Right ventricle myocardium inferior (tissue), 1 donor: ENCODE results near the gene SHC1. TPM values are rescaled to one million over a fixed set of nuclear protein-coding genes. Genes with fewer than 3 reads are reported as not detected.

Experiments used
- ATAC-seq: fragments of 200-7000 bp; cut with Tn5 transposase; one replicate; pipeline ENCODE4 v1.9.1; 2020; ENCODE audit warnings: mild to moderate bottlenecking, moderate library complexity
- DNase-seq: peaks from one replicate; pipeline ENCODE4 v3.0.0; 2021; ENCODE audit errors: missing footprints
- intact Hi-C: fragments of 100-400 bp; cut with DNase I; formaldehyde crosslinking; loops from one replicate; pipeline ENCODE4 v1.11.0; 2022
- total RNA-seq: library from RNA; stranded (reverse); fragmentation: NEBNext Ultra II Directional; extraction: Animal tissue kit (Norgen Biotek cat#: 25700); gene quantifications from one replicate; pipeline ENCODE4 v1.2.1, GENCODE V29; 2021
- donor health status: DM: no; HTN: yes; CAD: no; lungs with severe emphysema.

The SHC1 gene
- total RNA-seq, 1 donor from 2014 or later = 60.4 TPM

GRCh38 chr1:154953611-154954038 lies 16.9 kb downstream of the SHC1 start:
- DNase-seq = peak; percentile 37
- intact Hi-C loops = no loop called here
- no peak for ATAC-seq

- DNase-seq (no peak), ATAC-seq (no peak)
- intact Hi-C loops = no loop called here
These were observed 17.9 kb downstream of the SHC1 start for GRCh38 chr1:154952664-154953063.

GRCh38 chr1:154951901-154952657 lies 18.5 kb downstream of the SHC1 start:
- DNase-seq = peak; percentile 66
- no peak for ATAC-seq
- intact Hi-C loops = no loop called here

- intact Hi-C loops = no loop called here
- ATAC-seq (no peak), DNase-seq (no peak)
These were observed 22.5 kb downstream of the SHC1 start for GRCh38 chr1:154948079-154948478.

GRCh38 chr1:154945962-154946850 lies 24.3 kb downstream of the SHC1 start:
- ATAC-seq = no peak
- no peak for DNase-seq
- intact Hi-C loops = no loop called here

GRCh38 chr1:154945160-154945961 lies 25.2 kb downstream of the SHC1 start:
- ATAC-seq = no peak
- intact Hi-C loops = no loop called here

GRCh38 chr1:154944401-154945159 lies 26.0 kb downstream of the SHC1 start:
- no peak for DNase-seq
- intact Hi-C loops = no loop called here
- no peak for ATAC-seq

More at GRCh38 chr1:154945160-154945961, 25.2 kb downstream of the SHC1 start:
- DNase-seq = no peak

- ATAC-seq (peak; percentile 54), DNase-seq (no peak)
- intact Hi-C loops = no loop called here
These were observed 26.7 kb downstream of the SHC1 start for GRCh38 chr1:154943649-154944400.

- intact Hi-C loops = no loop called here
- DNase-seq (no peak), ATAC-seq (no peak)
These were observed 29.1 kb downstream of the SHC1 start for GRCh38 chr1:154941333-154942013.

GRCh38 chr1:154940651-154941194 lies 29.8 kb downstream of the SHC1 start:
- no peak for DNase-seq
- intact Hi-C loops = no loop called here

GRCh38 chr1:154940213-154940560 lies 30.4 kb downstream of the SHC1 start:
- DNase-seq (no peak), ATAC-seq (no peak)
- intact Hi-C loops = no loop called here

More at GRCh38 chr1:154940651-154941194, 29.8 kb downstream of the SHC1 start:
- ATAC-seq = no peak

- intact Hi-C loops = no loop called here
- no peak for ATAC-seq
- DNase-seq = no peak
These were observed 31.7 kb downstream of the SHC1 start for GRCh38 chr1:154938604-154939399.

- no peak for DNase-seq
- no peak for ATAC-seq
- intact Hi-C loops = loop anchor here (2.0 kb wide), 4 partner anchors 27 to 379 kb away; partner anchors contain the start of genes SHC1 and UBE2Q1
These were observed 32.6 kb downstream of the SHC1 start for GRCh38 chr1:154937988-154938386.

GRCh38 chr1:154937085-154937987 lies 33.2 kb downstream of the SHC1 start:
- ATAC-seq = peak; percentile 89
- intact Hi-C loops = loop anchor here (2.0 kb wide), 4 partner anchors 27 to 379 kb away; partner anchors contain the start of genes SHC1 and UBE2Q1
- DNase-seq = peak; percentile 96

GRCh38 chr1:154936555-154937084 lies 33.9 kb downstream of the SHC1 start, which contains the start of gene PMVK:
Gene PMVK, minus strand, starts transcription at chr1:154936719. Its CDS starts 34 bp downstream, at chr1:154936685.
- intact Hi-C loops = loop anchor here (2.0 kb wide), 4 partner anchors 26 to 378 kb away; partner anchors contain the start of genes SHC1 and UBE2Q1
- ATAC-seq (peak; percentile 96), DNase-seq (peak; percentile 97)
